IMR-90 (cell line): ENCODE measurements around the gene PRKN. TPM values are rescaled to one million over a fixed set of nuclear protein-coding genes. Genes with fewer than 3 reads are reported as not detected.

Experiments
- ATAC-seq: fragments of 200-7000 bp; cut with Tn5 transposase; 2 replicates; pipeline ENCODE4 v1.9.1; 2020; ENCODE audit warnings: low read depth, mild to moderate bottlenecking, moderate library complexity
- BruUV-seq: library from RNA; stranded (reverse); fragments of 400-500 nt; replicated peaks from 2 replicates; lab custom pipeline; 2021; lab: Mats Ljungman, UMichigan
- CTCF ChIA-PET: fragments of 300-600 bp; formaldehyde crosslinking; extraction: SDS; loops from one replicate; lab custom pipeline; 2021; ENCODE audit warnings: antibody characterized with exemption; lab: Yijun Ruan, JAX
- POLR2A ChIA-PET: fragments of 300-600 bp; sonication (Branson Sonifier 250); formaldehyde crosslinking; loops from one replicate; lab custom pipeline; 2022; ENCODE audit warnings: antibody characterized with exemption; ENCODE audit not compliant: unreplicated experiment; lab: Charles Lee
- DNase-seq: peaks from one replicate; pipeline ENCODE4 v3.0.0; 2013
- H2AFZ ChIP-seq: replicated peaks from 2 replicates; pipeline ENCODE3; 2013; ENCODE audit warnings: low read length, mild to moderate bottlenecking; ENCODE audit not compliant: poor library complexity
- H2AK5ac ChIP-seq: 2 replicates; pipeline ENCODE4 v1.6.1; 2013; ENCODE audit warnings: low read depth, low read length, inconsistent platforms
- H2AK9ac ChIP-seq: replicated peaks from 2 replicates; pipeline ENCODE3; 2013; ENCODE audit warnings: mild to moderate bottlenecking, low read depth, low read length, moderate library complexity; ENCODE audit not compliant: poor library complexity
- H2BK120ac ChIP-seq: 2 replicates; pipeline ENCODE4 v1.6.1; 2013; ENCODE audit warnings: low read depth, low read length, inconsistent platforms
- H2BK15ac ChIP-seq: 3 replicates; pipeline ENCODE4 v1.6.1; 2013; ENCODE audit warnings: low read depth, low read length, inconsistent platforms
- H2BK20ac ChIP-seq: 2 replicates; pipeline ENCODE4 v1.6.1; 2013; ENCODE audit warnings: low read depth, mild to moderate bottlenecking, inconsistent platforms, low read length, moderate library complexity
- H2BK5ac ChIP-seq: 2 replicates; pipeline ENCODE4 v1.6.1; 2013; ENCODE audit warnings: mild to moderate bottlenecking, low read depth, low read length, inconsistent platforms; ENCODE audit not compliant: poor library complexity, severe bottlenecking
- H3K14ac ChIP-seq: replicated peaks from 2 replicates; pipeline ENCODE4 v1.6.1; 2013; ENCODE audit warnings: low read depth, low read length, inconsistent platforms
- H3K18ac ChIP-seq: 2 replicates; pipeline ENCODE4 v1.6.1; 2013; ENCODE audit warnings: low read depth, low read length, control low read depth
- H3K23ac ChIP-seq: 2 replicates; pipeline ENCODE4 v1.6.1; 2013; ENCODE audit warnings: low read depth, low read length, inconsistent platforms
- H3K27ac ChIP-seq: 2 replicates; pipeline ENCODE4 v1.5.1; 2013; ENCODE audit warnings: mild to moderate bottlenecking, control low read depth, low read length; ENCODE audit not compliant: insufficient read depth
- H3K27me3 ChIP-seq: 2 replicates; pipeline ENCODE4 v1.6.1; 2013; ENCODE audit warnings: low read length; ENCODE audit not compliant: control insufficient read depth, insufficient read depth
- H3K36me3 ChIP-seq: 2 replicates; pipeline ENCODE4 v1.6.1; 2013; ENCODE audit warnings: low read length, mixed read lengths; ENCODE audit not compliant: control insufficient read depth, insufficient read depth
- H3K4ac ChIP-seq: 2 replicates; pipeline ENCODE4 v1.6.1; 2013; ENCODE audit warnings: low read depth, low read length, inconsistent platforms
- H3K4me1 ChIP-seq: 2 replicates; pipeline ENCODE4 v1.6.1; 2013; ENCODE audit warnings: low read length, mixed read lengths; ENCODE audit not compliant: control insufficient read depth, insufficient read depth
- H3K4me2 ChIP-seq: 2 replicates; pipeline ENCODE4 v1.6.1; 2013; ENCODE audit warnings: low read depth, mild to moderate bottlenecking, control low read depth, low read length, moderate library complexity
- H3K4me3 ChIP-seq: 2 replicates; pipeline ENCODE4 v1.5.1; 2013; ENCODE audit warnings: low read depth, mild to moderate bottlenecking, control low read depth, low read length, moderate library complexity; ENCODE audit not compliant: insufficient read depth
- H3K56ac ChIP-seq: 2 replicates; pipeline ENCODE4 v1.6.1; 2013; ENCODE audit warnings: low read length, inconsistent platforms; ENCODE audit not compliant: insufficient read depth; ENCODE audit errors: extremely low read depth
- H3K79me1 ChIP-seq, 2 experiments: 2 replicates each; pipeline ENCODE4 v1.6.1; 2013; ENCODE audit warnings: low read length in 2 of 2, inconsistent platforms in 1 of 2, low read depth in 1 of 2
- H3K9ac ChIP-seq: 2 replicates; pipeline ENCODE4 v1.6.1; 2013; ENCODE audit warnings: low read depth, low read length, control low read depth
- H3K9me1 ChIP-seq: 2 replicates; pipeline ENCODE4 v1.6.1; 2013; ENCODE audit warnings: low read length, inconsistent platforms; ENCODE audit not compliant: insufficient read depth
- H3K9me3 ChIP-seq: 2 replicates; pipeline ENCODE4 v1.6.1; 2013; ENCODE audit warnings: low read length; ENCODE audit not compliant: control insufficient read depth, insufficient read depth
- H4K20me1 ChIP-seq: 2 replicates; pipeline ENCODE4 v1.6.1; 2013; ENCODE audit warnings: low read length, inconsistent platforms; ENCODE audit not compliant: insufficient read depth
- H4K5ac ChIP-seq: 2 replicates; pipeline ENCODE4 v1.6.1; 2013; ENCODE audit warnings: mild to moderate bottlenecking, low read depth, low read length, control low read depth
- H4K8ac ChIP-seq, 2 experiments: 2 replicates each; pipeline ENCODE4 v1.6.1; 2013; ENCODE audit warnings: low read depth in 2 of 2, low read length in 2 of 2, control low read depth in 1 of 2, inconsistent platforms in 1 of 2
- H4K91ac ChIP-seq: 2 replicates; pipeline ENCODE4 v1.6.1; 2013; ENCODE audit warnings: low read depth, low read length, inconsistent platforms; ENCODE audit not compliant: insufficient read depth
- BHLHE40 ChIP-seq: fragments of 150-350 bp; IDR thresholded peaks from 2 replicates; pipeline ENCODE4 v1.6.1; 2016; ENCODE audit warnings: mild to moderate bottlenecking, low read depth, low read length
- CEBPB ChIP-seq: IDR thresholded peaks from 2 replicates; pipeline ENCODE4 v1.6.1; 2012; ENCODE audit warnings: low read depth, low read length, improper control_type of control experiment
- CHD1 ChIP-seq: IDR thresholded peaks from 2 replicates; pipeline ENCODE4 v1.6.1; 2012; ENCODE audit warnings: low read depth, low read length, improper control_type of control experiment
- CTCF ChIP-seq: conservative IDR thresholded peaks from 2 replicates; pipeline ENCODE4 v1.5.1; 2012; ENCODE audit warnings: mild to moderate bottlenecking, low read depth, low read length, improper control_type of control experiment
- FOS ChIP-seq: fragments of 150-350 bp; IDR thresholded peaks from 2 replicates; pipeline ENCODE4 v1.6.1; 2016; ENCODE audit warnings: low read depth, low read length
- MAFK ChIP-seq: IDR thresholded peaks from 2 replicates; pipeline ENCODE4 v1.6.1; 2012; ENCODE audit warnings: low read depth, low read length, improper control_type of control experiment
- MAZ ChIP-seq: IDR thresholded peaks from 2 replicates; pipeline ENCODE4 v1.6.1; 2012; ENCODE audit warnings: low read depth, mild to moderate bottlenecking, low read length, improper control_type of control experiment, moderate library complexity, borderline replicate concordance
- MXI1 ChIP-seq: IDR thresholded peaks from 2 replicates; pipeline ENCODE4 v1.6.1; 2012; ENCODE audit warnings: low read depth, mild to moderate bottlenecking, low read length, moderate library complexity, borderline replicate concordance
- NFE2L2 ChIP-seq: fragments of 150-350 bp; IDR thresholded peaks from 2 replicates; pipeline ENCODE4 v1.6.1; 2016; ENCODE audit warnings: low read depth, mild to moderate bottlenecking, low read length
- POLR2A ChIP-seq: IDR thresholded peaks from 2 replicates; pipeline ENCODE4 v1.6.1; 2012; ENCODE audit warnings: mild to moderate bottlenecking, low read depth, low read length
- RAD21 ChIP-seq: IDR thresholded peaks from 2 replicates; pipeline ENCODE4 v1.6.1; 2012; ENCODE audit warnings: low read length, improper control_type of control experiment
- RCOR1 ChIP-seq: IDR thresholded peaks from 2 replicates; pipeline ENCODE4 v1.6.1; 2012; ENCODE audit warnings: mild to moderate bottlenecking, low read length, improper control_type of control experiment; ENCODE audit not compliant: insufficient replicate concordance
- RFX5 ChIP-seq: IDR thresholded peaks from 2 replicates; pipeline ENCODE4 v1.8.0; 2012; ENCODE audit warnings: low read depth, mild to moderate bottlenecking, low read length, moderate library complexity
- SMC3 ChIP-seq: fragments of 150-350 bp; IDR thresholded peaks from 2 replicates; pipeline ENCODE4 v1.6.1; 2016; ENCODE audit warnings: low read depth, mild to moderate bottlenecking, antibody characterized with exemption, low read length, moderate library complexity
- USF2 ChIP-seq: fragments of 150-350 bp; IDR thresholded peaks from 2 replicates; pipeline ENCODE4 v1.6.1; 2017; ENCODE audit warnings: mild to moderate bottlenecking, antibody characterized with exemption, low read length, low read depth
- WGBS, 2 experiments: methylation state at CpG; one replicate each; pipeline versions ENCODE4 v1.1.5 to v1.1.7; 2013; ENCODE audit warnings: missing lambda C conversion rate in 2 of 2; ENCODE audit not compliant: insufficient read length in 1 of 2; ENCODE audit errors: extremely low coverage in 2 of 2; 5-methylcytosine and 5-hydroxymethylcytosine counted together
- dilution Hi-C: fragments of 300-500 bp; cut with HindIII; formaldehyde crosslinking; loops from one replicate; pipeline ENCODE4 v1.14.3; 2018; ENCODE audit warnings: low sequenced_read_pairs; ENCODE audit not compliant: unreplicated experiment
- in situ Hi-C: fragments of 300-500 bp; cut with MboI; formaldehyde crosslinking; loops from 3 replicates; pipeline ENCODE4 v1.14.3; 2019; ENCODE audit warnings: low sequenced_read_pairs, inconsistent platforms, mixed read lengths
- intact Hi-C: fragments of 100-400 bp; cut with micrococcal nuclease; formaldehyde crosslinking; loops from 2 replicates; pipeline ENCODE4 v1.10.0; 2022
- polyA plus RNA-seq, 3 experiments: library from polyadenylated mRNA; depleted of rRNA; stranded (reverse); fragments of >200 nt; gene quantifications; 2 replicates each; pipeline ENCODE4 v1.2.3, GENCODE V29; 2012; ENCODE audit warnings: low replicate concordance in 1 of 3
- total RNA-seq: library from RNA; depleted of rRNA; stranded (reverse); fragments of >200 nt; gene quantifications from 2 replicates; pipeline ENCODE4 v1.2.3, GENCODE V29; 2012
- TF ChIP-seq, protein P1 (sequence below): fragments of 150-350 bp; IDR thresholded peaks from 2 replicates; pipeline ENCODE4 v1.6.1; 2016; ENCODE audit warnings: low read depth, mild to moderate bottlenecking, low read length, moderate library complexity, borderline replicate concordance

Gene PRKN
- total and polyA plus RNA-seq, 2 of the 4 experiments (the other 2 are of a cell fraction): 0.15 to 0.18 TPM

DNA sequence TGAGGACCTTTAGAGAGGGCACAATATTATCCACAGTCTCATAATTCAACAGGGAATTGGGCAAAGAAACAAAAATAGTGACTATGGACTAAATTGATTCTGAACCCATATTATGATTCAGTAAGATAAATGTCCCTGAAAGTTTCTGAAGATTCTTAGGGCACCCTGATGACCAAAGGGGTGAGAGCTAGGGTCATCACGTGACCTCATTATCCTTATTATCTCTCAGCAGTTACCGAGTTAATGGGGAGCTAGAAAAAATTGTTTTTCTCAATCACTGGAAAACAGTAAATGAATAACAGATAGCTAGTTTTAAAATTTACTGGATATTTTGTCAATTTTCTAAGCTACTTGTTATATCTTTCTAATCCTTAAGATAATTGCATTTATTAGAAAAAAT is 639.5 kb downstream of the PRKN start:
- no peak for DNase-seq
- no peak overlapping the region for H2BK5ac ChIP-seq
- no peak overlapping the region for H3K18ac ChIP-seq
- H3K36me3 ChIP-seq: no peaks in the 10 kb centered on the region
- H2BK15ac ChIP-seq: no peak overlapping the region
- H3K79me1 ChIP-seq: no peaks in the 10 kb centered on the region
- no peak overlapping the region for H3K14ac ChIP-seq
- ChIA-PET POLR2A (no interaction called here), CTCF (no interaction called here)
- in situ Hi-C loops: no loop called here
- no peaks in the 10 kb centered on the region for H3K27me3 ChIP-seq
- H3K56ac ChIP-seq: no peak overlapping the region
- H3K4ac ChIP-seq: no peak overlapping the region
- no peaks in the 10 kb centered on the region for H4K20me1 ChIP-seq
- H2AFZ ChIP-seq: no peak overlapping the region
- H2AK9ac ChIP-seq: no peak overlapping the region
- H2AK5ac ChIP-seq: no peak overlapping the region
- H4K91ac ChIP-seq: no peak overlapping the region
- H3K4me1 ChIP-seq: no peaks in the 10 kb centered on the region
- H2BK120ac ChIP-seq: no peak overlapping the region
- no peak overlapping the region for H4K8ac ChIP-seq
- no TSS peak for BruUV-seq
- no peak overlapping the region for H3K4me2 ChIP-seq
- no peak overlapping the region for H2BK20ac ChIP-seq
- intact Hi-C loops: no loop called here
- no CpG with 5 or more reads among the region's 2 CpGs for WGBS, 2 experiments
- no peaks in the 10 kb centered on the region for H3K9me1 ChIP-seq
- H3K23ac ChIP-seq: no peak overlapping the region
- no peak overlapping the region for H3K27ac ChIP-seq
- H3K4me3 ChIP-seq: no peak overlapping the region
- H4K5ac ChIP-seq: no peak overlapping the region
- dilution Hi-C loops: no loop called here
- H3K9ac ChIP-seq: no peak overlapping the region
- TF ChIP-seq NFE2L2 (no peak), MXI1 (no peak), CHD1 (no peak), SMC3 (no peak), FOS (no peak), CEBPB (no peak), USF2 (no peak), MAFK (no peak), MAZ (no peak), RFX5 (no peak), RCOR1 (no peak), RAD21 (no peak), CTCF (no peak), POLR2A (no peak), BHLHE40 (no peak)
- TF ChIP-seq, protein P1, sequence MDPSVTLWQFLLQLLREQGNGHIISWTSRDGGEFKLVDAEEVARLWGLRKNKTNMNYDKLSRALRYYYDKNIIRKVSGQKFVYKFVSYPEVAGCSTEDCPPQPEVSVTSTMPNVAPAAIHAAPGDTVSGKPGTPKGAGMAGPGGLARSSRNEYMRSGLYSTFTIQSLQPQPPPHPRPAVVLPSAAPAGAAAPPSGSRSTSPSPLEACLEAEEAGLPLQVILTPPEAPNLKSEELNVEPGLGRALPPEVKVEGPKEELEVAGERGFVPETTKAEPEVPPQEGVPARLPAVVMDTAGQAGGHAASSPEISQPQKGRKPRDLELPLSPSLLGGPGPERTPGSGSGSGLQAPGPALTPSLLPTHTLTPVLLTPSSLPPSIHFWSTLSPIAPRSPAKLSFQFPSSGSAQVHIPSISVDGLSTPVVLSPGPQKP: no peak
- peaks cover 8% of the 10 kb centered on the region for H3K9me3 ChIP-seq
- ATAC-seq: no peak
